ENCODE measurements around the gene SEC14L5. TPM values are rescaled to one million over a fixed set of nuclear protein-coding genes. Genes with fewer than 3 reads are reported as not detected.

SEC14L5 gene
- total RNA-seq, 1 donor from 2014 or later = not detected

- no peak for DNase-seq (ENCODE audit: low read depth)
- Histone ChIP-seq H3K4me3 (ENCODE audit: low read depth, low read length) (no peak overlapping the region), H3K36me3 (ENCODE audit: control insufficient read depth, insufficient read depth, low read length) (no peaks in the 10 kb centered on the region), H3K27me3 (ENCODE audit: control insufficient read depth, insufficient read depth, low read length) (peaks cover 8% of the 10 kb centered on the region)
- TF ChIP-seq CTCF (IDR thresholded peaks at IDR 0.05; ENCODE audit: insufficient read depth, low read length, poor library complexity, severe bottlenecking) = peak; percentile 23
Observed at GRCh38 chr16:5058476-5058875, 100.3 kb downstream of the SEC14L5 start.

- no peak overlapping the region for H3K4me3 ChIP-seq (ENCODE audit: low read depth, low read length)
- H3K36me3 ChIP-seq (ENCODE audit: control insufficient read depth, insufficient read depth, low read length) = no peaks in the 10 kb centered on the region
- peaks cover 11% of the 10 kb centered on the region for H3K27me3 ChIP-seq (ENCODE audit: control insufficient read depth, insufficient read depth, low read length)
- no peak for DNase-seq (ENCODE audit: low read depth)
- TF ChIP-seq CTCF (IDR thresholded peaks at IDR 0.05; ENCODE audit: insufficient read depth, low read length, poor library complexity, severe bottlenecking) = no peak
Observed at GRCh38 chr16:5059386-5060072, 101.4 kb downstream of the SEC14L5 start.

GRCh38 chr16:5060073-5060641, 102.0 kb downstream of the SEC14L5 start:
- H3K27me3 ChIP-seq (ENCODE audit: control insufficient read depth, insufficient read depth, low read length) = peaks cover 11% of the 10 kb centered on the region
- no peaks in the 10 kb centered on the region for H3K36me3 ChIP-seq (ENCODE audit: control insufficient read depth, insufficient read depth, low read length)
- no peak overlapping the region for H3K4me3 ChIP-seq (ENCODE audit: low read depth, low read length)
- TF ChIP-seq CTCF (IDR thresholded peaks at IDR 0.05; ENCODE audit: insufficient read depth, low read length, poor library complexity, severe bottlenecking) = no peak
- DNase-seq (ENCODE audit: low read depth) = no peak

- H3K36me3 ChIP-seq (ENCODE audit: control insufficient read depth, insufficient read depth, low read length) = no peaks in the 10 kb centered on the region
- DNase-seq (ENCODE audit: low read depth) = no peak
- no peak for TF ChIP-seq CTCF (IDR thresholded peaks at IDR 0.05; ENCODE audit: insufficient read depth, low read length, poor library complexity, severe bottlenecking)
- H3K27me3 ChIP-seq (ENCODE audit: control insufficient read depth, insufficient read depth, low read length) = peaks cover 20% of the 10 kb centered on the region
- H3K4me3 ChIP-seq (ENCODE audit: low read depth, low read length) = no peak overlapping the region
Observed at GRCh38 chr16:5062051-5062450, 103.9 kb downstream of the SEC14L5 start.

- TF ChIP-seq CTCF (IDR thresholded peaks at IDR 0.05; ENCODE audit: insufficient read depth, low read length, poor library complexity, severe bottlenecking) = no peak
- DNase-seq (ENCODE audit: low read depth) = no peak
- peaks cover 20% of the 10 kb centered on the region for H3K27me3 ChIP-seq (ENCODE audit: control insufficient read depth, insufficient read depth, low read length)
- H3K36me3 ChIP-seq (ENCODE audit: control insufficient read depth, insufficient read depth, low read length) = no peaks in the 10 kb centered on the region
- no peak overlapping the region for H3K4me3 ChIP-seq (ENCODE audit: low read depth, low read length)
Observed at GRCh38 chr16:5062790-5063765, 104.9 kb downstream of the SEC14L5 start.
